AG08396 (cell line): ENCODE results near the gene ARID1A.
A peak's percentile ranks its signal among the peaks of the same experiment; 100 is the strongest.
"Not testable (repeated sequence)": the region's sequence is repeated elsewhere in the genome, so short reads cannot be mapped to it uniquely, and the experiment has no call there.

Experiments used
- DNase-seq: peaks from one replicate; pipeline ENCODE4 v3.0.0; 2012; ENCODE audit warnings: low spot score, mixed read lengths

The ARID1A gene

GRCh38 chr1:26697978-26698849 is 2.4 kb downstream of the ARID1A start:
- peak; percentile 91 for DNase-seq

DNA sequence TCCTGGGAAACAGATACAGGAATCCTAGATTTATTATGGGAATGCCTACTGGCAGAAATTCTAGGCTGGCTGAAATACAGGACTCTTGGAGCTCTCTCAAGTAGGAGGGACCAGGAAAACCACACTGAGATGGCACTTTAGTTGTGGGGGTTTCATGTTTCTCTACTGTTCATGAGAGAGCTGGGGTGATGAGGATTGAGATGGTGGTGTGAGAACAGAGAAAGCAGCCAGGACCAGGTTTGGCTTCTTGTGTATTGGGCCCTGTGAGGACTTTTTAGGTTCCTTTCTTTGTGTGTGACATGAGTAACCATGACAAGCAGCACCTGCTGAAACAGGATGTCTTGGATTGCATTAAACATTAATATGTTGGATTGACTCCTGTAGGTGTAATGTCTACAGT is 4.9 kb downstream of the ARID1A start:
- DNase-seq = no peak

DNA sequence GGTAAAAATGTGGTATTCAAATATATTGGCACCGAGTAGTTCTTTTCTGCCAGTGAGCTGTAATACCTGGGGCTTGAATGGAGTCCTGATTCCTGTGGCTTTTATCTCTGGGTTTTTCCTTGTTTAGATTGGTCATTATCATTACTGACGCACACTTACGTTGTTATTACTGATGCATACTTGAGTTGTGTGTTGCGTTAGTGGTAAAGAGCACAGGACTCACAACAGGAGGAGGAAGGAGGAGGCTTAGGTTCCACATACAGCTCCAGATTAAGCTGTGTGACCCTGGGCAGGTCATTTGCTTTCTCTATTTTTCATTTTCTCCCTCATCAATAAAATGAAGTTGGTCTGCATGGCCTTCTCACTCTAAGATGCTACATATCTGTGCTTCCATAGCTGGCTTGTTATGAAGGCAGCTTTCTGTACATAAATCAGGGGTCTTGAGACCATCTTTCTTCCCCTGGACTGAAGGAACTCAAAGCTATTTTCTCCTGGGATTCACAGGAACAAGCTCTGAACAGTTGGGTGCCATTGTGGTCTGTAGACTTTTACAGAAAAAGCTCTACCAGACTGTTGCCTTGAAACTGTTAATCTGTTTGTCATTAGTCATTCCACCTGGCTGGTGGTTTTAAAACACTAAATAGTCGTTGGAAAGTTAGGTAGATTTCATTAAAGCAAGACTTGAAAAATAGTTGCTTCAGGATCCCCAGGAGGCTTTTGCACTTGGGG is 5.6 kb downstream of the ARID1A start:
- DNase-seq = no peak

DNA sequence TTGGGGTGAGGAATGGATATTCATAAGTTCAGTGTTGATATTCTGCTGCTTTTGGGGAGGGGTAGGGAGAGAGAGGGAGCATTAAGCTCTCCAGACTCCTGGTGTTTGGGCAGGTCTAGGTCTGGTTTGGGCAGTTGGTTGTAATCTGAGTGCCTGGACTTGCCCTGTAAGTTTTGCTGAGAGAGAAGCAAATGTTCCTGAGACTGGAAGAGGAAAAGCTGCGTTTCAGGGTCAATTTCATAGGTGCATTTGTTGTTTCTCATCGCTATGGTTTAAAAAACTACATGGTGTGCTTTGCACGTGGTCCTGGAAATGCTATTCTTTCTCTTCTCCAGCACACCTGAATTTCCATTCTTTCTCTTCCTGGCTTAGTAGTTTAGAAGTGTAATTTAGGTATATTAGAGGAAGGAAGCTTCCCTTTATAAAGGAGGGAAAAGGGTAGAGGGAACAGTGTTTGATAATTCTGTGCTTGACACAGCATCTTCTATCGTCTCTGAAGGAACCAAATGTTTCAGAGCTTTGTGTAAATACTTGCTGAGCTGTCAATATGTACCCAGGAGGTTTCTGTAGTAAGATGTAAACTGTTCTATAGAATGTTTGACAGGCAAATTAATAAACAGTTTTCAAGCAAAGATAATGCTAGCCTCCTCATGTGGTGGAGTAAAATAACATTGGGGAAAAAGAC is 6.3 kb downstream of the ARID1A start:
- no peak for DNase-seq

DNA sequence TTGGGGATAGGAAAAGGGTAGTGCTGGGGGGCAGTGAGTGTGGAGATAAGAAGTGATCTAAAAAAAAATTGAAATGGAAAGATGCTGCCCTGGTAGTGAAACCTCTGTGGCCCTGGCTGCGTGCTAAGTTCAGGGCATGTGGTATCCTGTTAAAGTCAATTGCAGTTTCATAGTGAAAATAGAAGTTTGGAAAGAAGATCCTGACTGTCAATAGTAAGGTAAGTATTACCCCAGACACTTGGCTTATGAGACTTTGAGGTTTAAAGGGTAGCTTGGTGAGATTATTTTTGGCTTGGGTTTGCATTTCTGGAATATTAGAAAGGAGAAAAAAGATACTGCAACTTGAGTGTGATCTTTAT is 6.8 kb downstream of the ARID1A start:
- DNase-seq = no peak

- no peak for DNase-seq
These were observed 7.7 kb downstream of the ARID1A start for GRCh38 chr1:26703478-26703877.

DNA sequence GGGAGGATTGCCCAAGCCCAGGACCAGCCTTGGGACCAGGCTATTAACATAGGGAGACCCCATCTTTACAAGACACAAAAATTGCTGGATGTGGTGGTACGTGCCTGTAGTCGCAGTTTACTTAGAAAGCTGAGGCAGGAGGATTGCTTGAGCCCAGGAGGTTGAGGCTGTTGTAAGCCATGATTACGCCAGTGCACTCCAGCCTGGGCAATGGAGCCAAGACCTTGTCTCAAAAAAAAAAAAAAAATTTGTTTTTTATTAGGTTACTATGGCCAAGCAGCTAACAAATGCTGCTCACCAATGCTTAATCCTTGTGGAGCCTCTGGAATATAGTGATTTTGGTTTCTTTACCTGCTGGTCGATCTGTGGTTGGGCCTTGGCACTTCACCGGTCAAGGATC is 8.8 kb downstream of the ARID1A start:
- no peak for DNase-seq

- DNase-seq = not testable (repeated sequence)
These were observed 9.4 kb downstream of the ARID1A start for GRCh38 chr1:26705227-26705626.

GRCh38 chr1:26705788-26706311 is 10.0 kb downstream of the ARID1A start:
- no peak for DNase-seq

- DNase-seq = no peak
These were observed 10.5 kb downstream of the ARID1A start for GRCh38 chr1:26706315-26706714.

GRCh38 chr1:26710811-26711210 is 15.0 kb downstream of the ARID1A start:
- DNase-seq = no peak

DNA sequence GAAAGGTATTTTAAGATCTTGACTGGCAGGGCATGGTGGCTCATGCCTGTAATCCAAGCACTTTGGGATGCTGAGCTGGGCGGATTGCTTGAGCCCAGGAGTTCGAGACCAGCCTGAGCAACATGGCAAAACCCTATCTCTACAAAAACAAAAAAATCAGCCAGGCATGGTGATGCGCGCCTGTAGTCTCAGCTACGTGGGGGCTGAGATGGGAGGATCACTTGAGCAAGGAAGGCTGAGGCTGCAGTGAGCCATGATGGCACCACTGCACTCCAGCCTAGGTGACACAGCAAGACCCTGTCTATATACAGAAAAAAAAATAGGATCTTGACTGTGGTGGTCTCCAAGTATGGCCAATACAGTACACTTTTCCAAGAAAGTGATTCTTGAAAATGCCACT is 16.0 kb downstream of the ARID1A start:
- no peak for DNase-seq

GRCh38 chr1:26717017-26717491 is 21.2 kb downstream of the ARID1A start:
- DNase-seq = no peak

GRCh38 chr1:26719205-26719604 is 23.4 kb downstream of the ARID1A start:
- DNase-seq = no peak

- DNase-seq = no peak
These were observed 26.0 kb downstream of the ARID1A start for GRCh38 chr1:26721669-26722355.

DNA sequence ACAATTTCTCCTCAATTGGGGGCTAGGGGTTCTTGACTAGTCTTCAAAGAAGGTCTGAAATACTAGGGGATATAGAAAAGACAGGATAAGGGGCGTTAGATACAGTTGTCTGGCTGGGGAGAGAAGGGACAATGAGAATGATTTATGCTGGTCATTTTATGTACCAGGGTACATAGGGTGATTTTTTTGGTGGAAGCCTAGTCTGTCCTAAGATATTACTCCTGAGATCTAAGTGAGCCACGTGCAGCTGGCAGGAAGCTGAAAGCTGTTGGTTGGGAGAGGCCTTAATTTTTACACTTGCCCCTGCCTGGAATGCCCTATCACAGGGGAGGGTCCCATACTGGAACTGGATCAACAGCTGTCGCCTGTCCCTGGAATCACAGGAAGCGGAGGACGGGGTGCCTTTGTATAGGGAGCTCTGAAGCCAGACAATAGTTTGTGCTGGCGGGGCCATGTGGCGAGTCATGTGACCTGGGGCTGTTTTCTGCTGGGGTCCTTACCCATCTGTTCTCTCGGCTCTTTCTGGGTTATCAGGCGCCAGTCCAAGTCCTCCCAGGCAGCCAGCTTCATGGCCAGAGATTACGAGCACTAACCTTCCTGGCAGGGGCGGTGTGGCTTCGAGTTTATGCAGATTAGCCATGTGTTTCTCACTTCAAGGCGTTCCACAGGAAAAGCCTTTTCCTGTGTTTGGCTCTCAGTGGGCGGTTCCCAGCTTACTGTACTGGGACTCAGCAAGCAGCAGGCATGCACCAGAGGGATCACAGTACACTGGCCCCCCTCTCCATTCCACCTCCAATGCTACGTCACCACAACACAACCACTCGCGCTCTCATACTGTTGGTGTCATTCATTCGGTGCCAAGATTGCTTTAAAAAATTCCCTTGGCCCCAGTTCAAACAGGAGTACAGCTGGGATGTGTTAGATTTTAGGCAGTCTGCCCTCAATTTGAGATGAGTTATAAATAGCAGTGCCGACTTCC is 27.5 kb downstream of the ARID1A start:
- peak; percentile 89 for DNase-seq

GRCh38 chr1:26724118-26724517 is 28.3 kb downstream of the ARID1A start:
- no peak for DNase-seq

DNA sequence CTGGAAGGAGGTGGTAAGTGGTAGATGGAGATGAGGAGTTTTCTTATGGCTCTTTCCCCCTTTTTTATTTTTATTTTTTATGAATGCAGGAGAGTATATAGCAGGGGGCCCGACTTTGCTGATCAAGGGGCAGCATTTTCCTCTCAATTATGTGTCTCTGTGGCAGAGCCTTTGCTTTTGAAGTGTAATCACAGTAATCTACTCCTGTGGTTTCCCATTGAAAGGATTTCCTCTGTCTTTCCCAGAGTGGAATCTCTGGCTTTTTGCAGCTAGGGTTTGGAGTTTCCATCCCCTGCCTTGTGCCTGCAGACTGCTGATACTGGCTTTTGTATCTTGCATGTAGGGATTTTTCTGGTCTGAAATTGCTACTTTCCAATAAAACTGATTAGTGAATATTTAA is 29.1 kb downstream of the ARID1A start:
- no peak for DNase-seq

GRCh38 chr1:26725904-26726303 is 30.1 kb downstream of the ARID1A start:
- DNase-seq = not testable (repeated sequence)

DNA sequence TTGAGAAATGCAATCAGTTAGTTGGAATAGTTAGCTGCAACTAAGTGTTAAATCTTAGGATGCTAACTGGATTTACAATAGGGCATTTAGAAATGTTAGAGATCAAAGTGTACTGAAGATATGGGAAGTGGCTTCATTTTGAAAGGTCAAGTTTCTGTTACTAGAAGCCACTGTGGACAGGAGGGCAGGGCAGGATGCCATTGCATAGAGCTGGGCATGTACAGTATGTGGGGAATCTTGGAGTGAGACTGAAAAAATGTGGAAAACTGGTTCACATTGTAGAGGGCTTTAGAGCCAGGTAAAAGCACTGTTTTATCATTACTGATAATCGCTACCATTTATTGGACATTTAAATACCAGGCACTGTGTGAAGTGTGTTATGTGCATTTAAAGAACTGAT is 31.0 kb downstream of the ARID1A start:
- DNase-seq = no peak

- DNase-seq = no peak
These were observed 31.7 kb downstream of the ARID1A start for GRCh38 chr1:26727476-26727875.
